ENCODE data around the gene ADCY2. TPM values are rescaled to one million over a fixed set of nuclear protein-coding genes. Genes with fewer than 3 reads are reported as not detected.

ADCY2 gene
- total RNA-seq, 2 experiments from 2014 or later = not detected

GRCh38 chr5:7445831-7446230 is 49.9 kb downstream of the ADCY2 start:
- no peak for TF ChIP-seq EZH2phosphoT487 (IDR thresholded peaks at IDR 0.05; ENCODE audit: borderline replicate concordance, low read depth, low read length)
- no peak for TF ChIP-seq CTCF (conservative IDR thresholded peaks at IDR 0.05; ENCODE audit: low read length)
- intact Hi-C loops (cut with micrococcal nuclease; ENCODE audit: unreplicated experiment) = no loop called here

GRCh38 chr5:7446913-7447312 is 51.0 kb downstream of the ADCY2 start:
- intact Hi-C loops (cut with micrococcal nuclease; ENCODE audit: unreplicated experiment) = no loop called here
- BruUV-seq (replicated peaks) = no TSS peak
- H4K20me1 ChIP-seq (ENCODE audit: insufficient read depth, low read length) = no peaks in the 10 kb centered on the region; the same call in 1 of the 2 replicates
- H3K4me3 ChIP-seq (ENCODE audit: low read depth, low read length, poor library complexity, severe bottlenecking) = no peak overlapping the region
- no peaks in the 10 kb centered on the region for H3K9me3 ChIP-seq (ENCODE audit: low read length)
- no peaks in the 10 kb centered on the region for H3K9me2 ChIP-seq (ENCODE audit: insufficient read depth, low read length)
- no peak overlapping the region for H3K4me2 ChIP-seq (ENCODE audit: low read length)
- ChIA-PET CTCF (ENCODE audit: unreplicated experiment) (no interaction called here), POLR2A (no interaction called here)
- no peak overlapping the region for H2AFZ ChIP-seq (ENCODE audit: low read length)
- no peaks in the 10 kb centered on the region for H3K79me2 ChIP-seq (ENCODE audit: insufficient read depth, low read depth, low read length)
- H3K36me3 ChIP-seq (ENCODE audit: insufficient read depth, low read length) = no peaks in the 10 kb centered on the region
- no peak for TF ChIP-seq CTCF (conservative IDR thresholded peaks at IDR 0.05; ENCODE audit: low read length)
- no peak for TF ChIP-seq EZH2phosphoT487 (IDR thresholded peaks at IDR 0.05; ENCODE audit: borderline replicate concordance, low read depth, low read length)
- DNase-seq (ENCODE audit: low spot score) = no peak
- H3K4me1 ChIP-seq (ENCODE audit: insufficient read depth, low read length, poor library complexity, severe bottlenecking) = no peaks in the 10 kb centered on the region
- no peak overlapping the region for H3K27ac ChIP-seq (ENCODE audit: low read depth, low read length, poor library complexity, severe bottlenecking)

More at GRCh38 chr5:7445831-7446230, 49.9 kb downstream of the ADCY2 start:
- BruUV-seq (replicated peaks) = no TSS peak
- no peak for DNase-seq (ENCODE audit: low spot score)
- Histone ChIP-seq H3K27ac (ENCODE audit: low read depth, low read length, poor library complexity, severe bottlenecking) (no peak overlapping the region), H3K9me3 (ENCODE audit: low read length) (no peaks in the 10 kb centered on the region), H3K4me3 (ENCODE audit: low read depth, low read length, poor library complexity, severe bottlenecking) (no peak overlapping the region), H4K20me1 (ENCODE audit: insufficient read depth, low read length) (no peaks in the 10 kb centered on the region; the same call in 1 of the 2 replicates), H3K36me3 (ENCODE audit: insufficient read depth, low read length) (no peaks in the 10 kb centered on the region), H3K4me1 (ENCODE audit: insufficient read depth, low read length, poor library complexity, severe bottlenecking) (no peaks in the 10 kb centered on the region), H2AFZ (ENCODE audit: low read length) (no peak overlapping the region), H3K9me2 (ENCODE audit: insufficient read depth, low read length) (no peaks in the 10 kb centered on the region), H3K79me2 (ENCODE audit: insufficient read depth, low read depth, low read length) (no peaks in the 10 kb centered on the region), H3K4me2 (ENCODE audit: low read length) (no peak overlapping the region)
- CTCF ChIA-PET (ENCODE audit: unreplicated experiment) = no interaction called here
- POLR2A ChIA-PET = no interaction called here

- CTCF ChIA-PET (ENCODE audit: unreplicated experiment) = no interaction called here
- Histone ChIP-seq H3K79me2 (ENCODE audit: insufficient read depth, low read depth, low read length) (no peaks in the 10 kb centered on the region), H2AFZ (ENCODE audit: low read length) (no peak overlapping the region), H4K20me1 (ENCODE audit: insufficient read depth, low read length) (no peaks in the 10 kb centered on the region; the same call in 1 of the 2 replicates), H3K36me3 (ENCODE audit: insufficient read depth, low read length) (no peaks in the 10 kb centered on the region), H3K9me2 (ENCODE audit: insufficient read depth, low read length) (no peaks in the 10 kb centered on the region), H3K4me2 (ENCODE audit: low read length) (no peak overlapping the region), H3K27ac (ENCODE audit: low read depth, low read length, poor library complexity, severe bottlenecking) (no peak overlapping the region), H3K9me3 (ENCODE audit: low read length) (no peaks in the 10 kb centered on the region), H3K4me3 (ENCODE audit: low read depth, low read length, poor library complexity, severe bottlenecking) (no peak overlapping the region), H3K4me1 (ENCODE audit: insufficient read depth, low read length, poor library complexity, severe bottlenecking) (no peaks in the 10 kb centered on the region)
- BruUV-seq (replicated peaks) = no TSS peak
- DNase-seq (ENCODE audit: low spot score) = no peak
- POLR2A ChIA-PET = interaction anchor here (1.1 kb wide), 1 partner anchor 12 kb away, joined by 3 read pairs; no protein-coding TSS in a partner anchor
- no peak for TF ChIP-seq EZH2phosphoT487 (IDR thresholded peaks at IDR 0.05; ENCODE audit: borderline replicate concordance, low read depth, low read length)
- TF ChIP-seq CTCF (conservative IDR thresholded peaks at IDR 0.05; ENCODE audit: low read length) = no peak
- intact Hi-C loops (cut with micrococcal nuclease; ENCODE audit: unreplicated experiment) = no loop called here
Observed at GRCh38 chr5:7453947-7454346, 58.0 kb downstream of the ADCY2 start.

All from OCI-LY7 (cell line).